DND-41 (cell line): ENCODE data around the gene MRPL53.

Experiments used
- ATAC-seq: fragments of 200-7000 bp; cut with Tn5 transposase; 3 replicates; pipeline ENCODE4 v1.9.1; 2021; ENCODE audit warnings: low read depth; ENCODE audit not compliant: insufficient read depth
- DNase-seq: peaks from one replicate; pipeline ENCODE4 v3.0.0-alpha.2; 2020
- H2AFZ ChIP-seq: 2 replicates; pipeline ENCODE4 v1.6.0; 2012; ENCODE audit warnings: low read depth, low read length
- H3K27ac ChIP-seq: 2 replicates; pipeline ENCODE4 v1.5.1; 2012; ENCODE audit warnings: low read length, inconsistent platforms
- H3K27me3 ChIP-seq: fragments of 200-600 bp; sonication (generic); 2 replicates; pipeline ENCODE4 v1.6.0; 2012; ENCODE audit warnings: low read length, mild to moderate bottlenecking, inconsistent platforms; ENCODE audit not compliant: insufficient read depth, poor library complexity
- H3K36me3 ChIP-seq: 2 replicates; pipeline ENCODE4 v1.5.1; 2012; ENCODE audit warnings: low read length, inconsistent platforms; ENCODE audit not compliant: insufficient read depth
- H3K4me1 ChIP-seq: 2 replicates; pipeline ENCODE4 v1.5.1; 2012; ENCODE audit warnings: mild to moderate bottlenecking, low read length; ENCODE audit not compliant: insufficient read depth
- H3K4me2 ChIP-seq: 2 replicates; pipeline ENCODE4 v1.6.0; 2012; ENCODE audit warnings: mild to moderate bottlenecking, moderate library complexity, low read length, inconsistent platforms; ENCODE audit not compliant: insufficient read depth
- H3K4me3 ChIP-seq, 2 experiments: fragments of 200-600 bp in 1 of 2; shearing (Covaris generic) in 1 of 2; 2 replicates each; pipeline ENCODE4 v1.5.1; 2012 to 2016; ENCODE audit warnings: inconsistent platforms in 2 of 2, low read length in 2 of 2, mild to moderate bottlenecking in 2 of 2, low read depth in 1 of 2, moderate library complexity in 1 of 2
- H3K79me2 ChIP-seq: 2 replicates; pipeline ENCODE4 v1.6.0; 2012; ENCODE audit warnings: low read length, inconsistent platforms; ENCODE audit not compliant: insufficient read depth
- H3K9ac ChIP-seq: 2 replicates; pipeline ENCODE4 v1.6.0; 2012; ENCODE audit warnings: low read depth, mild to moderate bottlenecking, inconsistent platforms, low read length, moderate library complexity
- H3K9me3 ChIP-seq: 2 replicates; pipeline ENCODE4 v1.5.1; 2012; ENCODE audit warnings: low read length, moderate library complexity, mild to moderate bottlenecking, inconsistent platforms; ENCODE audit not compliant: insufficient read depth, severe bottlenecking
- H4K20me1 ChIP-seq: 2 replicates; pipeline ENCODE4 v1.6.0; 2012; ENCODE audit warnings: low read length; ENCODE audit not compliant: insufficient read depth
- CTCF ChIP-seq: IDR thresholded peaks from 2 replicates; pipeline ENCODE4 v1.5.1; 2012; ENCODE audit warnings: borderline replicate concordance, low read length, moderate library complexity, mild to moderate bottlenecking; ENCODE audit not compliant: poor library complexity, severe bottlenecking; ENCODE audit errors: extremely low read depth
- EZH2 ChIP-seq: IDR thresholded peaks from 3 replicates; pipeline ENCODE4 v1.6.1; 2012; ENCODE audit warnings: borderline replicate concordance, low read depth, mild to moderate bottlenecking, moderate library complexity, low read length, inconsistent platforms; ENCODE audit not compliant: severe bottlenecking

MRPL53 gene

GRCh38 chr2:74457129-74457548 is 15.3 kb downstream of the MRPL53 start:
- peaks cover 35% of the 10 kb centered on the region for H3K79me2 ChIP-seq
- peak; percentile 11 for ATAC-seq
- no peaks in the 10 kb centered on the region for H3K27me3 ChIP-seq
- H3K4me2 ChIP-seq, result peak overlapping the region; percentile 95
- H3K9me3 ChIP-seq, result no peaks in the 10 kb centered on the region
- H2AFZ ChIP-seq, result peak overlapping the region; percentile 63
- H3K4me3 ChIP-seq, result peak overlapping the region; percentile 38 to 77; a peak in 3 of 4 replicates
- peak overlapping the region; percentile 86 for H3K27ac ChIP-seq
- H3K36me3 ChIP-seq, result peaks cover 20% of the 10 kb centered on the region
- DNase-seq, result no peak
- H4K20me1 ChIP-seq, result no peaks in the 10 kb centered on the region; the same call in 1 of the 2 replicates
- peak overlapping the region; percentile 78 for H3K9ac ChIP-seq
- TF ChIP-seq EZH2, result no peak
- peak; percentile 1 for TF ChIP-seq CTCF
- H3K4me1 ChIP-seq, result peaks cover 60% of the 10 kb centered on the region

GRCh38 chr2:74454654-74455511 is 17.6 kb downstream of the MRPL53 start, which contains the start of gene INO80B:
Gene INO80B, plus strand, starts transcription at chr2:74455087. Its CDS starts 30 bp downstream, at chr2:74455117.
- no peaks in the 10 kb centered on the region for H3K27me3 ChIP-seq
- peaks cover 4% of the 10 kb centered on the region; the same call in 1 of the 2 replicates for H3K36me3 ChIP-seq
- TF ChIP-seq CTCF, result no peak
- no peak for TF ChIP-seq EZH2
- peak within 1 kb of the TSS; percentile 95 for H3K4me2 ChIP-seq
- DNase-seq (peak; percentile 96), ATAC-seq (peak; percentile 37)
- no peaks in the 10 kb centered on the region for H3K9me3 ChIP-seq
- peak within 1 kb of the TSS; percentile 59 for H3K9ac ChIP-seq
- H3K27ac ChIP-seq, result peak within 1 kb of the TSS; percentile 81
- peaks cover 62% of the 10 kb centered on the region for H3K4me1 ChIP-seq
- H4K20me1 ChIP-seq, result no peaks in the 10 kb centered on the region
- peak within 1 kb of the TSS; percentile 87 for H2AFZ ChIP-seq
- peaks cover 35% of the 10 kb centered on the region for H3K79me2 ChIP-seq
- H3K4me3 ChIP-seq, result peak within 1 kb of the TSS; percentile 54 to 77

GRCh38 chr2:74450570-74451190 is 21.8 kb downstream of the MRPL53 start:
- Histone ChIP-seq H3K9ac (no peak overlapping the region), H3K27me3 (no peaks in the 10 kb centered on the region), H3K4me2 (no peak overlapping the region), H4K20me1 (no peaks in the 10 kb centered on the region), H3K9me3 (no peaks in the 10 kb centered on the region), H3K79me2 (peaks cover 7% of the 10 kb centered on the region), H3K4me3 (no peak overlapping the region), H3K27ac (no peak overlapping the region), H2AFZ (no peak overlapping the region), H3K36me3 (no peaks in the 10 kb centered on the region), H3K4me1 (peaks cover 32% of the 10 kb centered on the region)
- DNase-seq (no peak), ATAC-seq (no peak)
- TF ChIP-seq EZH2 (no peak), CTCF (no peak)
